GM18526 (cell line): ENCODE results near the gene DCTPP1.

Experiments used
- POLR2A ChIP-seq: IDR thresholded peaks from 3 replicates; pipeline ENCODE4 v1.6.1; 2011; ENCODE audit not compliant: insufficient read length; ENCODE audit errors: extremely low read depth

Gene DCTPP1

GRCh38 chr16:30429678-30430427 is at the start of gene DCTPP1:
TSS of gene DCTPP1 (minus strand) at chr16:30430030. CDS start at chr16:30429980, 50 bp downstream.
- TF ChIP-seq POLR2A = peak; percentile 54

GRCh38 chr16:30478766-30479478 is 49.1 kb upstream of the DCTPP1 start:
- no peak for TF ChIP-seq POLR2A

DNA sequence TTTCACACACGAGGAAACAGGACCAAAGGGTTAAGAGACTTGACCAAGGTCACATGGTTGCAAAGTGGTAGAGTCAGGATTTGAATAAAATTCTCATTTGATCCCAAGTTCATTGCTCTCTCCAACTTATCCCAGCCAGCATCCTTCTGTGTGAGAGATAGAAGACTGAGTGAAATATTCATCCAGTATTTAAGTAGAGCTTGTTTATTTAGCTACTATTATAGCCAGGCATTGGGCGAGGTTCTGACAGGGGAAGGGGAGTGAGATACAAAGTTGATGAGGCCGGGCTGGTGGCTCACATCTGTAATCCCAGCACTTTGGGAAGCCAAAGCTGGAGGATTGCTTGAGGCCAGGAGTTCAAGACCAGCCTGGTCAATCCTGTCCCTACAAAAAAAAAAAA is 47.2 kb upstream of the DCTPP1 start:
- TF ChIP-seq POLR2A = no peak

DNA sequence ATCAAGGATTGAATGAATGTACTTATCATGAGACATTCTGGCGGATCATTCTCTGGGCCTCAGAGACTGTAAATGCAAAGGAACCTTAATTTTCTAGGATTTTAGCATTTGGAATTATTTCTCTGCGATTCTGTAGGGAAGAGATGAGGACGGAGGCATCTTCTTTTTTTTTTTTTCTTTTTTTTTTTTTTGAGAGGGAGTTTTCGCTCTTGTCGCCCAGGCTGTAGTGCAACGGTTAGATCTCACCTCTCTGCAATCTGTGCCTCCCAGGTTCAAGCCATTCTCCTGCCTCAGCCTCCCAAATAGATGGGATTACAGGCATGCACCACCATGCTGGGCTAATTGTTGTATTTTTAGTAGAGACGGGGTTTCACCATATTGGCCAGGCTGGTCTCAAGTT is 44.9 kb upstream of the DCTPP1 start:
- TF ChIP-seq POLR2A = no peak

DNA sequence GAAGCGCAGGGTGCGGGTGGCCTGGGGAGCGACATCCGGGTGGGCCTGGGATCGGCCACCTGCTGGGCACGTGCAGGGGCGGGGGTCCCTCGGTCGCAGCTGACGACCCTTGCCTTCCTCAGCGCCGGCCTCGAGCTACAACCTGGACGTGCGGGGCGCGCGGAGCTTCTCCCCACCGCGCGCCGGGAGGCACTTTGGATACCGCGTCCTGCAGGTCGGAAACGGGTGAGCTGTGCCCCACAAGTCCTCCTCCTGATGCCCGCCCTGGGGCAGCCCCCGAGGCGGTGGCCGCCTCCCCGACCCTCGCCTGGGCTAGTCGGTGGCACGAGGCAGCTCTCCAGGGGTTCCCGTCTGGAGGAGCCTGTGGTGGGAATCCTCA is 44.2 kb upstream of the DCTPP1 start:
- no peak for TF ChIP-seq POLR2A

GRCh38 chr16:30473231-30474073 is 43.6 kb upstream of the DCTPP1 start:
- no peak for TF ChIP-seq POLR2A

DNA sequence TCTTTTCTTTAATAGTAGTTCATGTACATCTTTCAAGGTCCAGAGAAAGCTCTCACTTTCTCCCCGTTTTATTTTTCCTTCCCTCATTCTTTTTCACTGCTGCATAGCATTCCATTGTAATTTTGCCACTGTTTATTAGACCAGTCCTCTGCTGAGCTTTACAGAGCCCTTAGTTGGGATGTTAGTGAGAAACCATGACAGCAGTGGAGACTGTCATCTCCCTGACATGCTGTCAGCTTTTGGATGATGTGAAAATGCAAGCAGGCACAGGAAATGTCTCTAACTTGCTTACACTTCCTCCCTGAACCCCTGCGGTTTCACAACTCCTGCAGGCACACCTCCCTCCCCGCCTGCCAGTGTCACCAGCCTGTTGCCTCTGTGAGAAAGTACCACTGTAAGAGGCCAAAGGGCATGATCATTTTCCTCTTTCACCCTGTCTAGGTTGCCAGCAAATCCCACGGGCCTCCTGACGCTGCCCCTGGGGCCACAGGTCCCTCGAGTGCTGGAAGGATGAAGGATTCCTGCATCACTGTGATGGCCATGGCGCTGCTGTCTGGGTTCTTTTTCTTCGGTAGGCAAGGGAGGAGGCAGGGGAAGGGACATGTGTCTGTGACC is 42.6 kb upstream of the DCTPP1 start, which contains the start of gene ITGAL:
Gene ITGAL (plus strand): TSS at position 415 of the 615 bp plus-strand sequence. CDS start 96 bp downstream, at position 511.
- TF ChIP-seq POLR2A = peak; percentile 48

GRCh38 chr16:30470632-30470995 is 40.8 kb upstream of the DCTPP1 start:
- no peak for TF ChIP-seq POLR2A

- TF ChIP-seq POLR2A = no peak
Observed at GRCh38 chr16:30470170-30470512, 40.3 kb upstream of the DCTPP1 start.

GRCh38 chr16:30464078-30464477 is 34.2 kb upstream of the DCTPP1 start:
- TF ChIP-seq POLR2A = no peak

GRCh38 chr16:30459456-30459855 is 29.6 kb upstream of the DCTPP1 start:
- no peak for TF ChIP-seq POLR2A

DNA sequence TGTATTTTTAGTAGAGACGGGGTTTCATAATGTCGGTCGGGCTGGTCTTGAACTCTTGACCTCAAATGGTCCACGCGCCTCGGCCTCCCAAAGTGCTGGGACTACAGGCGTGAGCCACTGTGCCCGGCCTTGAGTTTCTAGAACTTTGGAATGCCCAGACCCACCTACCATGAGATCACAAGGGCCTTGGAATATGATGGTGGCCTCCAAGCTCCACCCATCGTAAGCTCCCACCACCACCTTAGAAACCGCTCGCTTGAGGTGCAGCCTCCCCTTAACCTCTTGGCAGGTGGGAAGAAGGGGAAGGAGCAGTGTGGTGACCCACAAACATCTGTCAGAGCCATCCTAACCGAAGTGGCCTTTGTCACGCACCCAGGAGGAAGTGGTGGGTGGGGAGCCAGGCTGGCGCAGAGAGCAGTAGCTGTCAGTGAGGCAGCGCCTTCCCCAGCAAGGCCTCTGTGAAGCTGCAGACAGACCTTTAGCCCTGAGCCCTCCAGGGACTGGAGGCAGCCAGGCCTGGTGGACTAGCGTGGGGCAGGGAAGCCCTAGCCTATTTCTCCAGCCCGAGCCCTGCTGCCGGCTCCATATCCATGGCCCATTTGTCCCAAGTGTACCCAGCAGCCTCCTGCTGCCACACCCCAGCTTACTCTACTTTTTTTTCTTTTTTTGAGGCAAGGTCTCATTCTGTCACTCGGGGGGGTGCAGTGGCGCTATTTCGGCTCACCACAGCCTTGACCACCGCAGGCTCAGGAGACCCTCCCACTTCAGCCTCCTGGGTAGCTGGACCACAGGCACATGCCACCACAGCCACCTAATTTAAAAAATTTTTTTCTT is 28.9 kb upstream of the DCTPP1 start:
- TF ChIP-seq POLR2A = peak; percentile 83

DNA sequence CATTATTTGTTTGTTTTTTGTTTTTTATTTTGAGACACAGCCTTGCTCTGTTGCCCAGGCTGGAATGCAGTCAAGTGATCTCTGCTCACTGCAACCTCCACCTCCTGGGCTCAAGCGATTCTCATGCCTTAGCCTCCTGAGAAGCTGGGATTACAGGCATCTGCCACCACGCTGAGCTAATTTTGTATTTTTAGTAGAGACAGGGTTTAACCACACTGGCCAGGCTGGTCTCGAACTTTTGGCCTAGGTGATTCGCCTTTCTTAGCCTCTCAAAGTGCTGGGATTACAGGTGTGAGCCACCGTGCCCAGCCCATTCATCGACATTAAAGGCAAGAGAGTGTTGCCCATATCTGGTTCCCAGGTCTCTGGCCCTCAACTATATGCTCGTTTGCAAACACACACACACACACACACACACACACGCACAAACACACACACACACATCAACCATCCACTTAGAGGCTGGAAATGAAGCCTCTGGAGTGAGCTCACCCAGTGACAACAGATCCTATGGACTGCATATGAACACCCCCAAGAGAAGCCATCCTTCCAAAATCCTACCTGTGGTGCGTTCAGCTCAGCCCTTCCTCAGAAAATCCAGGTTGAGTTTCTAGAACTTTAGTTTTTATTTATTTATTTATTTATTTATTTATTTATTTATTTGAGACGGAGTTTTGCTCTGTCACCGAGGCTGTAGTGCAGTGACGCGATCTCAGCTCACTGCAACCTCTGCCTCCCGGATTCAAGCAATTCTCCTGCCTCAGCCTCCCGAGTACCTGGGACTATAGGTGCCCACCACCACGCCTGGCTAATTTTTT is 28.1 kb upstream of the DCTPP1 start:
- TF ChIP-seq POLR2A = no peak

DNA sequence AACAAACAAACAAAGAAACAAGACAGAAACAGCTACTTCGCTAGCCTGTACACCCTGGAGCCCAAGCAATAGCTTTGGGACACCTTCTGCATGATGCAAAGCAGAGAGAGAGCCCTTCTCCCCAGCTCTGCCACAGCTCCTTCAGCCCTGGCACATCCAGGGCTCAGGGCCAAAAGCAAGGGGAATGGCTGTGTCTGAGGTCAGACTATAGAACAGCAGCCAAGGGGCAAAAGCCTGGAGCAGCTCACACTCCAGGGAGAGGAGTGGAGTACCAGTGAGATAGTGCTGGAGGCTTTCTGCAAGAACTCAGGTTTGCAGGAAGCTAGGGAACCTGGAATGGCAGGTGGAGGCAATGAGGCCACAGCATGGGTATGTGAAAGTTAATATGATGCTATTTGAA is 27.4 kb upstream of the DCTPP1 start:
- TF ChIP-seq POLR2A = no peak

- TF ChIP-seq POLR2A = no peak
Observed at GRCh38 chr16:30456302-30456701, 26.5 kb upstream of the DCTPP1 start.
